GM10847 (cell line): ENCODE data around the gene LRP2.

Experiments used
- POLR2A ChIP-seq: IDR thresholded peaks from 2 replicates; pipeline ENCODE4 v1.6.1; 2011; ENCODE audit not compliant: insufficient read length; ENCODE audit errors: extremely low read depth

The LRP2 gene

DNA sequence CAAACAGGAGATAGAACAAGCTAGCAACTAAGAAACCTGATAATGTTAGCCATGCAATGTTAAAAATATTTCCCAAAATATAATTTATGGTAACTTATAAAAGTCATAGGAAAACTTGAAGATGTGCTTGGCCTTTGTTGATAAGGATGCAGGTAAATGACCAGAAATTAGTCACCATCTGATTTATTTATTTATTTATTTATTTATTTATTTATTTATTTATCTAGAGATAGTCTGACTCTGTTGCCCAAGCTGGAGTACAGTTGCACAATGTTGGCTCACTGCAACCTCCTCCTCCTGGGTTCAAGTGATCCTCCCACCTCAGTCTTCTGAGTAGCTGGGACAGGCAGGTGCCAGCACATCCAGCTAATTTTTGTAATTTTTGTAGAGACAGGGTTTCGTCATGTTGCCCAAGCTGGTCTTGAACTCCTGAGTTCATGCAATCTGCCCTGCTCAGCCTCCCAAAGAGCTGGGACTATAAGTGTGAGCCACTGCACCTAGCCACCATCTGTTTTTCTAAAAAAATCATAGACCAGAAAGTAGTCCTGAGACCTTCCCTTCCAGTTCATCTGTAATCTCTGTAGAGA, 183.4 kb downstream of the LRP2 start:
- no peak for TF ChIP-seq POLR2A

- TF ChIP-seq POLR2A = no peak
These were observed 184.0 kb downstream of the LRP2 start for GRCh38 chr2:169178364-169178763.

- no peak for TF ChIP-seq POLR2A
These were observed 187.2 kb downstream of the LRP2 start for GRCh38 chr2:169175112-169175511.

- no peak for TF ChIP-seq POLR2A
These were observed 188.5 kb downstream of the LRP2 start for GRCh38 chr2:169173876-169174275.

- no peak for TF ChIP-seq POLR2A
These were observed 189.4 kb downstream of the LRP2 start for GRCh38 chr2:169172914-169173313.

DNA sequence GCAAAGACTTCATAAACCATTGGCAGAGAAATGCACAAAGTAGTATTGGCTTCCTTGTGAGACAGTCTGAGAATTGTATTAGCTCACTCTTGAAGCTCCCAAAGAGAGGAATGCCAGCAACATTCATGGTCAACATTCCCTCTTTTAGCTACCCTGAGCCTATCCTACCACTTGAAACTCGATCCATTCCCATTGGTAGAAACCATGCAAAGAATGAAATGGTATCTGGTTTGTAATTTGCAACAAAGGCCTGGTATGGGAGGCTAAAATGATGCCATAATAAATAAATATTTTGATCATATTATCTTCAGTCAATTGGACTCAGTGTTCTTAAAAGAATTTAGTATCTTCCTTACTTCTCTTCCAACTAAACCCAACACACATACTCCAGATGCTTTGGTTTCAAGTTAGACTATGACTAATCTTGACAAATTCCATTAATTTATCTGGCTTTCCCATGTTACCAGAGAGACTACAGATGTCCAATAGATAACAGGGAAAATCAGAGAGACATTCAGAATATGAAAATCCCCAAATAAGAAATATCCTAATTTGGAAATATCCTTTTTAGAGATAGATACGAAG, 190.1 kb downstream of the LRP2 start:
- TF ChIP-seq POLR2A = no peak

DNA sequence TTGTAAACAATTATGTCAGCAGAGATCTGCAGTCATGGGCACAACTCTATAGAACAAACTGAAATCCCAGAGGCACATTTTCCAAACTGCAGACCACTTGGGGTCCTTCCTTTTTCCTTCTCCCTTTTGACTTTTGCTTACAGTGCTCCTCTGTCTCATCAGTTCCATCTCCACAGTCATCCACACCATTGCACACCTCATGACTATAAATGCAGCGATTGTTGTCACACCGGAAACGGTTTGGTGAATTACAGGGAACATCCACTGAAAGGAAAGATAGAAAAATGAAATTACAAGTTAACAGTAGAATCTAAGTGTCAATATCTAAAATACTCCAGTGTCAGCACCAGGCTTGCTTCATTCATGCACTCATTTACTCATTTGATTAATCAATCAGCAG, 196.5 kb downstream of the LRP2 start:
- no peak for TF ChIP-seq POLR2A

GRCh38 chr2:169164311-169164710, 198.0 kb downstream of the LRP2 start:
- TF ChIP-seq POLR2A = no peak

DNA sequence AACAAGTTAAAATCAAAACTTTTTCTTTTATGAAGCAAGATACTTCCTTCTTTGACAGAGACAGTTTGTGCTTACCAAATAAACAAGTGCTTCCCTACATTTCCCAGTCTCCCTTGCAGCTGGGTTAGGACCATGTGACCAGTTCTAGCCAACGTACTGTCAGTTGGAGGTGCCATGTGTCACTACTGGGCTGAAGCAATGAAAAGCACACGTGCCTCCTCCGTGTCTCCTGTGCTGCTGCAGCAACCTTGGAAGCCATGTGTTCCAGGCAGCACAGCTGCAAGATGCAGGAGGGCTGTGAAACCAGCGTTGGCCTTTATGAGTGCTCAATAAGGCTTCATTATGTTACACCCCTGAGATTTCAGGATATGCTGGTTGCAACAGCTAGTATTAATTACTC, 199.7 kb downstream of the LRP2 start:
- TF ChIP-seq POLR2A = no peak

DNA sequence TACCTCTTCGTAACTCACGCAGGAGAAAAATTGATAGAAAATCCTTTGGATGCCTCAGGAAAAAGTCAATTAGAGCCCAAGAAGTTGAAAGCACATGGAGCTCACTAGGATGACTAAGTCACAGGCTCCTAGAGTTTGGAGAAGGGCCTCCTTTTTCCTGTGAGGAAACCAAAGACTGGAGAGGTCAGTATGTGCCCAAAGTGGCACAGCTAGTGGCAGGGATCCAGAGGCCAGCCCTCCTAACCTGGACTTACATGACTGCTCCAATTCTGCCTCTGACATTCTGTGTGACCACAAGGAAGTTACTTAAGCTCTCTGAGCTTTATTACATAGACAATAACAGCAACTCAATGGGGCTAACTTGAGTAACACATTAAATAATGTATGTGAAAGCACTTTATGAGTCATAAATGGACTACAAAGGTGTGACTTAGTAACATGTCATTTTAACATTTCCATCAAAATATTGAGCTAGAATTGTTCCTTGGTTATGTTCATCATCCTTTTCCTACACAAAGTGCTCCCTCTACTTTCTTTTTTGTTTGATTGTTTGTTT, 201.3 kb downstream of the LRP2 start:
- TF ChIP-seq POLR2A = no peak

DNA sequence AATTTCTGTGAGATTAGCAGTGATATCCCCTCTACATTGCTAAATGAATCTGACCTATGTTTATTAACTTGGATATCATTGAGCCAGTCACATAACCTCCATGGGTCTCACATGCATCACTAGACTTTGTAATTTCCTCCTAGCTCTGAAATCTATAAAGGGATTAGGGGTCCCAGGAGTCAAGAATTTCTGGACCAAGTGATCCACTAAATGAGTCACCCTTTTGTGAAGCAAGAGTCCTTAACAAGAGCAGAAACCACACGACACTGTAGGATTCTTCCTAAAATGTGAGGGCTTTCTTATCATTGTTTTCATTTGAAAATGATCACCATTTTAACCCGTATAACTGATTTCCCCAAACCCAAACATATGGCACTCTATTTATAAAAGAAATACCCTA, 202.6 kb downstream of the LRP2 start:
- TF ChIP-seq POLR2A = no peak

- TF ChIP-seq POLR2A = no peak
These were observed 203.5 kb downstream of the LRP2 start for GRCh38 chr2:169158874-169159273.

GRCh38 chr2:169146220-169146619, 216.1 kb downstream of the LRP2 start:
- no peak for TF ChIP-seq POLR2A

DNA sequence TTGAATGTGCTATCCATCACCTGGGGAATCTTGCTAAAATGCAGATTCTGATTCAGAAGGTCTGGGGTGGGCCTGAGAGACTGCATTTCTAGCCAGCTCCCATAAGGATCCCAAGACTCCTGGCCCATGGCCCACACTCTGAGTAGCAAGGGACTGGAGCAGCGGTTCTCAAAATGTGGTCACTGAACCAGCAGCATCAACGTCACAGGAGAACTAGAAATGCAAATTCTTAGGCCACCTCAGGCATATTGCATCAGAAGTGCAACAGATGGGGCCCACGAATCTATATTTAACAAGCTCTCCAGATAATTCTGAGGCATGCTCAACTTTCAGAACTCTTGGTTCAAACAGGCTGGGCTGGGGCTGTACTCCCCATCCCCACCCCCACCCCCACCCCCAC, 218.3 kb downstream of the LRP2 start:
- TF ChIP-seq POLR2A = no peak

GRCh38 chr2:169141713-169142352, 220.5 kb downstream of the LRP2 start:
- TF ChIP-seq POLR2A = no peak

GRCh38 chr2:169139993-169140767, 222.2 kb downstream of the LRP2 start:
- TF ChIP-seq POLR2A = no peak
